HG03135 (cell line): Measurements from ENCODE around the gene IL13.

Experiments
- ATAC-seq: cut with Tn5 transposase; IDR thresholded peaks from one replicate; pipeline ENCODE4 v1.9.1; 2021; ENCODE audit warnings: mild to moderate bottlenecking, moderate library complexity; ENCODE audit not compliant: unreplicated experiment

IL13 gene

GRCh38 chr5:132655821-132656773 lies 1.9 kb upstream of the IL13 start:
- no peak for ATAC-seq

GRCh38 chr5:132656774-132657355 lies 1.1 kb upstream of the IL13 start:
- ATAC-seq: no peak

GRCh38 chr5:132658381-132659302 lies 669 bp downstream of the IL13 start:
- no peak for ATAC-seq

- ATAC-seq: no peak
These were observed 1.9 kb downstream of the IL13 start for GRCh38 chr5:132659598-132660493.

- no peak for ATAC-seq
These were observed 3.4 kb downstream of the IL13 start for GRCh38 chr5:132661231-132662003.

- ATAC-seq: no peak
These were observed 4.0 kb downstream of the IL13 start for GRCh38 chr5:132662004-132662401.

- ATAC-seq: peak; percentile 63
These were observed 5.2 kb downstream of the IL13 start for GRCh38 chr5:132662925-132663770.

- ATAC-seq: peak; percentile 45
These were observed 6.1 kb downstream of the IL13 start for GRCh38 chr5:132663771-132664695.

- no peak for ATAC-seq
These were observed 6.8 kb downstream of the IL13 start for GRCh38 chr5:132664696-132665209.

GRCh38 chr5:132665574-132666080 lies 7.7 kb downstream of the IL13 start:
- no peak for ATAC-seq

- no peak for ATAC-seq
These were observed 8.5 kb downstream of the IL13 start for GRCh38 chr5:132666310-132667123.

- no peak for ATAC-seq
These were observed 9.3 kb downstream of the IL13 start for GRCh38 chr5:132667309-132667708.

- ATAC-seq: no peak
These were observed 10.1 kb downstream of the IL13 start for GRCh38 chr5:132667761-132668705.

GRCh38 chr5:132668706-132669454 lies 10.9 kb downstream of the IL13 start:
- no peak for ATAC-seq
